ENCODE measurements around the gene AP3D1. TPM values are rescaled to one million over a fixed set of nuclear protein-coding genes. Genes with fewer than 3 reads are reported as not detected.
"Not testable (repeated sequence)": the region's sequence is repeated elsewhere in the genome, so short reads cannot be mapped to it uniquely, and the experiment has no call there.

The AP3D1 gene
- polyA plus RNA-seq (ENCODE audit: low read depth in 6 of 6), result 10 to 100 TPM in 5 of 6 donors, 1 to 10 TPM in 1; 6.7 to 36.3 (median 15.5) TPM

DNA sequence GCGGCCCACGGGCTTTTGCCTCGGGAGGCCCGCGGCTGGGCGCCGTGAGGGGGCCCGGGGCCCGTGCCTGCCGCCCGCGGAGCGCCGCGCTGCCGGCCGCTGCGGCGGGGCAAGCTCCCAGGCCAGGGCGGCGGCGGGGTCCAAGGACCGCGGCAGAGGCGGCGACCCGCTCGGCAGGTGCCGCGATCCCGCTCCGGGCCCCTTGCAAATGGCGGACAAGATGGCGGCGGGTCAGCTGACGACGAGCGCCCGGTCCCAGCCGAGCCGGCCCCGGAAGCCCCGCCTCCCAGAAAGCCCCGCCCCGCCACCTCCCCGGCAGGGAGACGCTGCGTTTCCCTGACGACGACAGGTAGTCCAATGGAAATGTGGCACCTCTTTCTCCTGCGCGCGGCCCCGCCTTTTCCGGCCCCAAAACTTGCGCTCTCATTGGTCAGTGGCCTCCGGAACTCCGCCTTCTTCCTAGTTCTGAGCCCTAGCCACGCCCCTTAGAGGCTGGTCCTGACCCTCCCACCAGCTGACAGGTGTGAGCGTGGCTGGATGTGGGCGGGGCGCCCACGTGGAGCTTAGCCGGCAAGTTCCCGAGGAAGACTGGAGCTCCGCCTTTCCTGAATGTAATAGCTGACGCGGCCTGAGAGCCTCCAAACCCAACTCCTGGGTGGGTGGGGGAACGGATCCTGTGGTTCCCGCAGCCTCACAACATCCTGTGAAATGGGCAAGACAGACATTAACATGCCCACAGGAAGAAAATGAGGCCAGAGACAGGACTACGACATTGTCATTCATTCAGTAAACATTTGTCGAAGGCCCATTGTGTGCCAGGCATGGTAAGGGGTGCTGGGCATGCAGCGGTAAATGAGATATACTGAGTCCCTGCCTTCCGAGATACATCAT lies at the start of gene AP3D1:
Gene AP3D1 (minus strand): TSS at position 228 of the 891 bp plus-strand sequence. CDS start 232 bp downstream, outside the sequence.
- DNase-seq (peak; percentile 100), ATAC-seq (ENCODE audit: low read depth in 2 of 2) (peak; percentile 88 to 89)
- Mint-ChIP-seq H3K27me3 (no peaks in the 10 kb centered on the region), H3K4me1 (peaks cover 23 to 43% (median 39%) of the 10 kb centered on the region in 3 donors), H3K4me3 (peak within 1 kb of the TSS; percentile 75 to 93 (median 88)), H3K27ac (peak within 1 kb of the TSS; percentile 70 to 95 (median 93)), H3K36me3 (no peaks in the 10 kb centered on the region), H3K9me3 (no peaks in the 10 kb centered on the region)

DNA sequence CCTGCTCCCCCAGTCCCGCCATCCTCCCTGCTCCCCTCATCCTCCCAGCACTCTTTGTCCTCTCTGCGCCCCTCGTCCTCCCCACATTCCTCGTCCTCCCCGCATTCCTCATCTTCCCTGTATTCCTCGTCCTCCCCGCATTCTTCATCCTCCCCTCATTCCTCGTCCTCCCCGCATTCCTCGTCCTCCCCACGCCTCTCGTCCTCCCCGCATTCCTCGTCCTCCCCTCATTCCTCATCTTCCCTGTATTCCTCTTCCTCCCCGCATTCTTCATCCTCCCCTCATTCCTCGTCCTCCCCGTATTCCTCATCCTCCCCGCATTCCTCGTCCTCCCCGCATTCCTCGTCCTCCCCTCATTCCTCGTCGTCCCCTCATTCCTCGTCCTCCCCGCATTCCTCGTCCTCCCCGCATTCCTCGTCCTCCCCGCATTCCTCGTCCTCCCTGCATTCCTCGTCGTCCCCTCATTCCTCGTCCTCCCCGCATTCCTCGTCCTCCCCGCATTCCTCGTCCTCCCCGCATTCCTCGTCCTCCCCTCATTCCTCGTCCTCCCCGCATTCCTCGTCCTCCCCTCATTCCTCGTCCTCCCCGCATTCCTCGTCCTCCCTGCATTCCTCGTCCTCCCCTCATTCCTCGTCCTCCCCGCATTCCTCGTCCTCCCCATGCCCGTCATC lies 49.4 kb upstream of the AP3D1 start:
- H3K36me3 Mint-ChIP-seq; H3K27me3 Mint-ChIP-seq; ATAC-seq (ENCODE audit: low read depth in 2 of 2); H3K27ac Mint-ChIP-seq; DNase-seq; H3K4me3 Mint-ChIP-seq; H3K9me3 Mint-ChIP-seq: not testable (repeated sequence)
- peaks cover 8 to 12% (median 8%) of the 10 kb centered on the region in 3 donors for H3K4me1 Mint-ChIP-seq

DNA sequence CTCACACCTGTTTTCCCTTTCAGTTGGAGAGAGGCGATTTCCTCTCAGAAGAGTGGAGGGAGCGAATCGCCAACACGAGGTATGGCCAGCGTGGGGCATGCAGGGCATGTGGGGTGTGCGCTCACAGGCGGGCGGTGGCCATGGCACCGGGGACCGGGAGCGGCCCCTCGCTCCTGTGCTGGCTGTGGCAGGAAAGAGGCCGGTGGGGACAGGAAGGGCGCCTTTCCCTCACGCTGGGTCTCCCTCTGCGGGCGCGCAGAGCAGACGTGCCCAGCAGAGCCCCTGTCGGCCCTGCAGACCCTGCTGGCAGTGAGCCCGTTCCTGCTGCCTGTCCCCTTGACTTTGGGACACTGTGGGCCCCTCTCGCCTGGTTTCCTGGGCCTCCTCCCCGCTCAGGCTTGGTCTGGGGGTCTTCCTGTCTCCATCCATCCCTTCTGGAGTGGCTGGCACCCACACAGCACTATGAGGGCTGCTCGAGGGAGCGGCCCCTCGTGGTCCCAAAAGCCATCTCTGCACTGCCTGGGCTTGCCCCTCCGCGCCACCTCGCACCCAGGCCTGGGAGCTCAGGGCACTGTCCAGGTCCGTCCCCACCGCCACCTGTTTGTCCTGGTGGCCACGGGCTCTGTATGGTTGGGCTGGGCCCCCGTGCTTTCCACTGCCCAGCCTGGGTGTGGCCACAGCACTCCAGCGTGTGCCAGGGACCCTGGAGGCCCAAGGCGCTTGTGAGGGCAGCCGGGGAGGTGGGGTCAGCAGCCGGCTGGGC lies 48.7 kb upstream of the AP3D1 start:
- no peak overlapping the region for H3K4me3 Mint-ChIP-seq
- peaks cover 8 to 12% (median 8%) of the 10 kb centered on the region in 3 donors for H3K4me1 Mint-ChIP-seq
- no peak for ATAC-seq (ENCODE audit: low read depth in 2 of 2)

DNA sequence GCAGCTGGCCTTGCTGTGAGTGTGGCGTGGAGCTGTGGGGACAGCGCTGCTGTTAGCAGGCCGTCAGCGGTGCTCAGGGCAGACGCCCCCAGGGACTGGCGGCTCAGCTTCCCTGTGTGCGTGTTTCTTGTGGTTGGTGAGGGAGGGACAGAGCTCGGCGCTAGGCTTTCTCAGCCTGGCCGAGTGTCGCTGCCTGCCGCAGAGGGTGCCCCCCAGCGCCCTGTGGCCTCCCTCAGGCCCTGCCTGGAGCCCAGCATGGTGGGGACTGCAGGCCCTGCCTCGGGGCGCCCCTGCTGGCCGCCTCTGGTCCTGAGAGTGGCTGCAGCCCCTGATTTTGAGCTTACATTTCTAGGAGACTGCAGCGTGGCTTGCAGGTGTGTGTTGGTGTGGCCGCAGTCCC lies 47.8 kb upstream of the AP3D1 start:
- Mint-ChIP-seq H3K36me3 (no peaks in the 10 kb centered on the region), H3K4me3 (no peak overlapping the region), H3K4me1 (peaks cover 8 to 12% (median 8%) of the 10 kb centered on the region in 3 donors), H3K27ac (no peak overlapping the region), H3K9me3 (no peaks in the 10 kb centered on the region), H3K27me3 (no peaks in the 10 kb centered on the region)
- ATAC-seq (ENCODE audit: low read depth in 2 of 2), result peak in 1 of 2 donors; percentile 20
- no peak for DNase-seq

More for the DNA sequence above, 48.7 kb upstream of the AP3D1 start:
- H3K36me3 Mint-ChIP-seq, result no peaks in the 10 kb centered on the region
- H3K27ac Mint-ChIP-seq, result no peak overlapping the region
- DNase-seq, result no peak
- no peaks in the 10 kb centered on the region for H3K27me3 Mint-ChIP-seq
- H3K9me3 Mint-ChIP-seq, result no peaks in the 10 kb centered on the region

DNA sequence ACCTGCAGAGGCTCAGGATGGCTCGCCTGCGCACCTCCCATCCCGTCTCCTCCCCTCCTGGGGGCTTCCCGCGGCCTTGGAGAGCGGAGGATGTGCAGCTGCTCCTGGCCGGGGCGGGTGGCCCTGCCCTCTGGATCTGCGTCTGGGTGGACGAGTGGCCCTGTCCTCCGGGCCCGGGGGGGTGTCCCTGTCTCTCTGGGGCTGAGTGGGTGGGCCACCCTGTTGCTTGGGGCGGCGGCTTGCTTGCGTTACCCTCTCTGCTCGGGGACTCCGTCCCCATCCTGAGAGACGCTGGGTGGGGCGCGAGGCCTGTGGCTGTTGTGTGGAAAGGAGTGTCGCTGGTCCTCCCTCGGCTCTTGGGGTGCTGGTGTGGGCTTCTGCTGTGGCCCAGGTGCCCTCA lies 47.0 kb upstream of the AP3D1 start:
- Mint-ChIP-seq H3K4me3 (no peak overlapping the region), H3K27me3 (no peaks in the 10 kb centered on the region), H3K36me3 (no peaks in the 10 kb centered on the region), H3K4me1 (peaks cover 8 to 10% (median 8%) of the 10 kb centered on the region in 3 donors), H3K27ac (no peak overlapping the region), H3K9me3 (no peaks in the 10 kb centered on the region)
- DNase-seq (no peak), ATAC-seq (ENCODE audit: low read depth in 2 of 2) (no peak)

DNA sequence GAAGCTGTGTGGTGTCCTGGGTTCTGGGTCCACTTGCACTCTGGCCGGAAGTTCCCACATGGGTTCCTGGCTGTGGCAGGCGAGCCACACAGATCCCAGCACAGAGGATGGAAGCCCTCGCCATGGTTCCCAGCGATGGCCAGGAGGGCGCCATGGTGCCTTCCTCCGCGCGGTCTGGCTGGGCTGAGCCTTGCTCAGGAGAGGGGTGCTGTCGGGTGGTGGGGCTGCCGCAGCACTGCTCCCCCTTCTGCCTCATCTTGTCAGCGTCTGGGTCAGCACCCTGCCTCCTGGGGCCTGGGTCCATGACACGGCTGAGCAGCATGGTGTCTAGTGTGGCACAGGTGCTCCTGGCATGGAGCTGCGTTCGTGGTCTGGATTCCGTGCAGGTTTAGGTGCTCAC lies 45.9 kb upstream of the AP3D1 start:
- ATAC-seq (ENCODE audit: low read depth in 2 of 2) (no peak), DNase-seq (no peak)
- no peaks in the 10 kb centered on the region for H3K36me3 Mint-ChIP-seq
- H3K27me3 Mint-ChIP-seq, result no peaks in the 10 kb centered on the region
- no peaks in the 10 kb centered on the region for H3K9me3 Mint-ChIP-seq
- H3K4me1 Mint-ChIP-seq, result peaks cover 8 to 11% (median 8%) of the 10 kb centered on the region in 3 donors
- H3K27ac Mint-ChIP-seq, result no peak overlapping the region
- H3K4me3 Mint-ChIP-seq, result no peak overlapping the region

DNA sequence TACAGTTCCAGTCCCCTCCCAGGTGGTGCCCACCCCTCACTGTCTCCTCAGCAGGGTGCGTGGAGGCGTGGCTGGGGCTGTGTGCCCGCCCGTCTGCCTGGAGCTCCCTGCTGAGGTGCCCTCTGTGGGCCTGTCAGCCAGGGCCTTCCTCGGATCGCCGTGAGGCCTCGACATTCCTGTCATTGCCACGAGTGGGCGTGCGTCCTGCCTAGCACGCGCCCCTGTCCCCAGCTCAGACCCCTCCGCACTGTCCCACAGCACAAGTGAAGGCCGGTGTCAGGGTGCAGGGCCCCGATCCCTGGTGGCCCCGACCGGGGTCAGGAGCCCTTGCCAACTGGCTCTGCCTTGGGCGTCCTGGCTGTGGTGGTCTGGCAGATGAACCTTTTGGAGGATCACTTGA lies 44.5 kb upstream of the AP3D1 start:
- Mint-ChIP-seq H3K36me3 (no peaks in the 10 kb centered on the region), H3K27me3 (no peaks in the 10 kb centered on the region), H3K27ac (no peak overlapping the region), H3K9me3 (no peaks in the 10 kb centered on the region), H3K4me1 (peaks cover 8 to 11% (median 8%) of the 10 kb centered on the region in 3 donors), H3K4me3 (no peak overlapping the region)
- ATAC-seq (ENCODE audit: low read depth in 2 of 2) (no peak), DNase-seq (no peak)

DNA sequence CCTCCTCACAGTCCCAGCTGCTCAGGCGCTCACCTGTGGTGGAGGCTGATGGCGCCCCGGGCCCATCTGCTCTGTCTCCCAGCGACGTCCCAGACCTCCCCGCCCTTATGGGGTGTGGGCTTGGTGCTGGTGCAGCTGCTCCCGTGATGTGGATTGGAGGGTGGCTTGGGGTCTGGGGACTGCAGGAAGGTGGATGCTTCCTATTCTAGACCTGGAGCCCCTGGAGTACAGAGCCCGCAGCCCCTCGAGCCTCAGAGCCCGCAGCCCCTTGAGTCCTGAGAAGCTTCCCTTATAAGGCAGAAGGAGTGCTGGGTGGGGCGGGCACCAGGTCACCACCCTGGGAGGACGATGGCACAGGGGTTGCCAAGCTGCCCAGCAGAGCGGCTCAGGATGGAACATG lies 44.0 kb upstream of the AP3D1 start:
- DNase-seq (no peak), ATAC-seq (ENCODE audit: low read depth in 2 of 2) (no peak)
- Mint-ChIP-seq H3K27me3 (no peaks in the 10 kb centered on the region), H3K4me3 (no peak overlapping the region), H3K27ac (peak overlapping the region in 1 of 6 donors; percentile 85), H3K36me3 (no peaks in the 10 kb centered on the region), H3K9me3 (no peaks in the 10 kb centered on the region), H3K4me1 (peaks cover 7 to 8% (median 8%) of the 10 kb centered on the region in 3 donors)

DNA sequence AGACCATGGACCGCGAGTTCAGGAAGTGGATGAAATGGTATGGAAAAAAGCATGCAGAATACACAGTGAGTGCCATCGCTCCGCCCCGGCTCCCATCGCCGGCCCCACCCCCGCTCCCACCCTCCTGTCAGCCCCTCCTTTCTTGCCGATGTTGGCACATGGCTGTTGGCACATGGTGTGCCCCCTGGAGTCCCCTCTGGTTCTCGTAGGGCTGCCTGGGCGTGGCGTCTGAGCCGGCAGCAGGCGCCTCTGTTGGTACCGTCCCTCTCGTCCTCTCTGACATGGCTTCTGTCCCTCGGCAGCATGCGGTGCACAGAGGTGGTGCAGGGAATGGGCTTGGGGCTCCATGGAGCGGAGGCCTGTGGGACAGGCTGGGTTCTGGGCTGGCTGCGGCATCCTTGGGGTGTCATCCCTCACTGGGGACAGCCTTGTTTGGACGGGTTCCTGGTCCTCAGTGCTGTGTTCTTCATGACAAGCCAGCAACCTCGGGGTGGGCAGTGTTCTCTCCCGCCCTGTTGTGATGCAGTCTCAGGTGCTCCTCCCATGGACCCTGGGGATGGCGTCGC lies 43.2 kb upstream of the AP3D1 start:
- no peaks in the 10 kb centered on the region for H3K36me3 Mint-ChIP-seq

DNA sequence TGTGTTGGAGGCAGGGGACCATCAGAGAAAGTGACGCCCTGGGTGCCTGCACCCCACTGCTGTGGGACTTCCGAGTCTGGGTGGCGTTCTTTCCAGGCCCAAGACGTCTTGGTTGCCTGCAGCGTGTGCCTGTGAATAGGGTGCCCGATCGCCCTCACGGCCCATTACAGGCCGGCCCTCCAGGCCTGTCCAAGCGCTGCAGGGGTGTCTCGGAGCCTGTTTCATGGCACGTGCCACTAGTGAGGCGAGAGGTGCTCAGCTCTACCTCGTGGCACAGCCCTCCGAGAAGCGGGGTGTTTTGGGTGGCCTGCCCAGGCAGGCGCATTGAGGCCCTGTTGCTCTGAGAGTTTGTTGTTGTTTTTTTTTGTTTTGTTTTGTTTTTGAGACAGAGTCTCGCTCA lies 42.4 kb upstream of the AP3D1 start:
- ATAC-seq (ENCODE audit: low read depth in 2 of 2) (no peak), DNase-seq (no peak)
- Mint-ChIP-seq H3K4me3 (no peak overlapping the region), H3K36me3 (no peaks in the 10 kb centered on the region), H3K27me3 (no peaks in the 10 kb centered on the region), H3K9me3 (no peaks in the 10 kb centered on the region), H3K27ac (peak overlapping the region in 2 of 6 donors; percentile 36 to 39), H3K4me1 (peaks cover 7 to 12% (median 9%) of the 10 kb centered on the region in 3 donors)

More for the DNA sequence above, 43.2 kb upstream of the AP3D1 start:
- no peak overlapping the region for H3K4me3 Mint-ChIP-seq
- peaks cover 7 to 8% (median 8%) of the 10 kb centered on the region in 3 donors for H3K4me1 Mint-ChIP-seq
- DNase-seq (no peak), ATAC-seq (ENCODE audit: low read depth in 2 of 2) (no peak)
- H3K27ac Mint-ChIP-seq, result no peak overlapping the region
- no peaks in the 10 kb centered on the region for H3K27me3 Mint-ChIP-seq
- H3K9me3 Mint-ChIP-seq, result no peaks in the 10 kb centered on the region

DNA sequence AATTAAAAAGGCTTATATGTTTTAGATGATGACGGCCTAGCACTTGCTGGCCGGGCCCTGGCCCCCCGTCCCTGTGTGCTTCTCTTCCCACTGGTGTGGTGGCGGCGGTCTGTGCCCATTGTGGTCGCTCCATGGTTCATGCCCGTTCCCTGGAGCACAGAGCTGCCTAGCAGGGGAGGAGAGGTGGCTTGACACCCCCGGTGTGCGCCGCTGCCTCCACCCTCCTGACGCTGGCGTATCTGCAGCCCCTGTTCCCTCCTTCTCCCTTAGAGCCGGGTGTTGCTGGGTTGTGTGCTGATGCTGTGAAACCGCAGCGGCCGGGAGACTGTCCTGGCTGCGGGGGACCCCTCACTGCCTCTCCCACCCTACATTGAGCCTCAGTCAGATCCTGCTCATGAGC lies 41.5 kb upstream of the AP3D1 start:
- Mint-ChIP-seq H3K27ac (peak overlapping the region in 1 of 6 donors; percentile 39), H3K36me3 (no peaks in the 10 kb centered on the region), H3K4me3 (no peak overlapping the region), H3K4me1 (peaks cover 11 to 21% (median 15%) of the 10 kb centered on the region in 3 donors), H3K9me3 (no peaks in the 10 kb centered on the region), H3K27me3 (no peaks in the 10 kb centered on the region)
- DNase-seq (no peak), ATAC-seq (ENCODE audit: low read depth in 2 of 2) (no peak)

DNA sequence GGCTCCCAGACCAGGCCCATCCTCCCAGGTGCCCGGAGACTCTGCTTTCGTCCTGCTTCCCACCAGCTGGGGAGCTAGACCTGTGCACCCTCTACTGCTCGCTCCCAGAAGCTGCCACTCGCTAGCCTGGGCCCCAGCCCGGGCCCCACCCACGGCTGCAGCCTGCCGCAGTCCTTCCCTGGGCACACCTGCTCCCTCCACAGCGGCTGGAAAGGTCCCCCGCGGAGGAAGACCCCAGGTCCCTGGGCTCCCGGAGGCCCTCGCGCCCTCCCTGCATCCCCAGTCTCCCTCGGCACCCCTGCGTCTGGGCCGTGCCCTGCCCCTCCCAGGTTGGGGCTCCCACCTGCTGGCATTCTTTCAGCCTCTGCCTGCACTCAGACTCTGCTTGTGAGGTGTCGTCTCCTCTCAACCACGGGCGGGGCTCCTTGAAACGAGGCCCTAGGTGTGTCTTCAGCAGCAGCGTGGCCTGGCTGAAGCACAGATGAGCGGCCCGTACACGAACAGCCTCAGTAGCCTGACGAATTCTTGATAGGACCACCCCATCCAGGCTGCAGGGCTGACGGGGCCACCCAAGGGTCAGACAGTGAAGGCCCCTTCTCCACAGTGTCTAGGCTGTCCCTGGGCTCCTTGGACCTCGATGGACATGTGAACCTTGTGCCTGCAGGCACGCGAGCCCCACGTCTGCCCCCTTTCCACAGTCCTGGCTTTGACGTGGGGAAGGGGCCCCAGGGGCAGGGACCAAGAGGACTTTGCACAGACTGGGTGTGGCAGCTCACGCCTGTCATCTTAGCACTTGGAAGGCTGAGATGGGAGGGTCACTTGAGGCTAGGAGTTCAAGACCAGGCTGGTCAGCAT lies 40.3 kb upstream of the AP3D1 start:
- H3K36me3 Mint-ChIP-seq, result no peaks in the 10 kb centered on the region
- H3K4me3 Mint-ChIP-seq, result peak overlapping the region in 1 of 8 donors; percentile 66
- peak overlapping the region in 1 of 6 donors; percentile 61 for H3K27ac Mint-ChIP-seq

More for the DNA sequence above, 40.3 kb upstream of the AP3D1 start:
- DNase-seq (no peak), ATAC-seq (ENCODE audit: low read depth in 2 of 2) (no peak)
- H3K27me3 Mint-ChIP-seq, result no peaks in the 10 kb centered on the region
- peaks cover 17 to 22% (median 22%) of the 10 kb centered on the region in 3 donors for H3K4me1 Mint-ChIP-seq
- H3K9me3 Mint-ChIP-seq, result no peaks in the 10 kb centered on the region

All from naive B cell (primary cell).